H1 (cell line): Measurements from ENCODE around the gene OGFOD1. TPM values are rescaled to one million over a fixed set of nuclear protein-coding genes. Genes with fewer than 3 reads are reported as not detected.

ENCODE experiments used
- BACH1 ChIP-seq: IDR thresholded peaks from 2 replicates; pipeline ENCODE4 v1.6.1; 2012; ENCODE audit warnings: low read length, improper control_type of control experiment
- BCL11A ChIP-seq, 2 experiments: IDR thresholded peaks; one replicate each; pipeline ENCODE4 v1.6.1; 2011; ENCODE audit warnings: low read depth in 2 of 2, low read length in 2 of 2, mild to moderate bottlenecking in 2 of 2
- CHD1 ChIP-seq: IDR thresholded peaks from 2 replicates; pipeline ENCODE4 v1.6.1; 2012; ENCODE audit warnings: low read depth, low read length, improper control_type of control experiment
- CHD2 ChIP-seq: IDR thresholded peaks from 2 replicates; pipeline ENCODE4 v1.6.1; 2012; ENCODE audit warnings: low read length, improper control_type of control experiment
- CREB1 ChIP-seq: IDR thresholded peaks from 2 replicates; pipeline ENCODE4 v1.6.1; 2012; ENCODE audit warnings: inconsistent platforms
- CTBP2 ChIP-seq: IDR thresholded peaks from 2 replicates; pipeline ENCODE4 v1.7.0; 2011; ENCODE audit warnings: borderline replicate concordance, mild to moderate bottlenecking, moderate library complexity, mixed read lengths, low read length; ENCODE audit not compliant: insufficient read depth, insufficient read length
- CTCF ChIP-seq, 3 experiments: IDR thresholded peaks; 1 replicate in 2 of 3; 2 replicates in 1 of 3; pipeline versions ENCODE4 v1.5.1 to v1.6.1; 2011; ENCODE audit warnings: low read length in 3 of 3, mild to moderate bottlenecking in 3 of 3, inconsistent platforms in 2 of 3, low read depth in 1 of 3, moderate library complexity in 1 of 3; ENCODE audit not compliant: insufficient read depth in 1 of 3; ENCODE audit errors: control extremely low read depth in 1 of 3
- E2F6 ChIP-seq: IDR thresholded peaks from 2 replicates; pipeline ENCODE4 v1.6.1; 2012; ENCODE audit warnings: inconsistent platforms
- EP300 ChIP-seq, 2 experiments: IDR thresholded peaks; 1 replicate in 1 of 2; 2 replicates in 1 of 2; pipeline ENCODE4 v1.6.1; 2011 to 2012; ENCODE audit warnings: low read depth in 2 of 2, low read length in 2 of 2, mild to moderate bottlenecking in 2 of 2, borderline replicate concordance in 1 of 2, inconsistent platforms in 1 of 2, moderate library complexity in 1 of 2
- HDAC2 ChIP-seq, 2 experiments: fragments of 300-600 bp in 1 of 2; sonication (generic) in 1 of 2; IDR thresholded peaks; 2 replicates each; pipeline ENCODE4 v1.6.1; 2011 to 2012; ENCODE audit warnings: low read depth in 2 of 2, low read length in 2 of 2, mild to moderate bottlenecking in 2 of 2, moderate library complexity in 2 of 2, borderline replicate concordance in 1 of 2, inconsistent platforms in 1 of 2
- HDAC6 ChIP-seq: IDR thresholded peaks from one replicate; pipeline ENCODE4 v1.7.1; 2012; ENCODE audit warnings: low read depth, mild to moderate bottlenecking, inconsistent platforms, low read length, moderate library complexity
- KDM1A ChIP-seq: fragments of 200-600, 300-600 bp; sonication (generic); IDR thresholded peaks from 2 replicates; pipeline ENCODE4 v1.7.1; 2016; ENCODE audit warnings: mild to moderate bottlenecking, low read length, borderline replicate concordance
- MAFK ChIP-seq: IDR thresholded peaks from 2 replicates; pipeline ENCODE4 v1.6.1; 2012; ENCODE audit warnings: low read depth, mild to moderate bottlenecking, improper control_type of control experiment, low read length
- PHF8 ChIP-seq: fragments of 200-600 bp; sonication (generic); conservative IDR thresholded peaks from 2 replicates; pipeline ENCODE4 v1.7.1; 2012; ENCODE audit warnings: low read depth, mild to moderate bottlenecking, inconsistent platforms, low read length, moderate library complexity
- POLR2A ChIP-seq, 2 experiments: IDR thresholded peaks; 1 replicate in 1 of 2; 2 replicates in 1 of 2; pipeline ENCODE4 v1.6.1; 2011; ENCODE audit warnings: low read depth in 2 of 2, low read length in 2 of 2, mild to moderate bottlenecking in 2 of 2; ENCODE audit errors: control extremely low read depth in 1 of 2
- RBBP5 ChIP-seq: IDR thresholded peaks from 2 replicates; pipeline ENCODE4 v1.7.1; 2012; ENCODE audit warnings: low read depth, mild to moderate bottlenecking, inconsistent platforms, low read length, moderate library complexity, borderline replicate concordance
- RXRA ChIP-seq: IDR thresholded peaks from 2 replicates; pipeline ENCODE4 v1.6.1; 2011; ENCODE audit warnings: low read depth, mild to moderate bottlenecking, low read length, moderate library complexity; ENCODE audit not compliant: insufficient read depth
- SAP30 ChIP-seq: fragments of 300-600 bp; sonication (generic); IDR thresholded peaks from 2 replicates; pipeline ENCODE4 v1.7.1; 2012; ENCODE audit warnings: low read length, moderate library complexity, mild to moderate bottlenecking, inconsistent platforms; ENCODE audit not compliant: insufficient read depth, insufficient replicate concordance
- SIRT6 ChIP-seq: IDR thresholded peaks from one replicate; pipeline ENCODE4 v1.7.1; 2012; ENCODE audit warnings: low read length, inconsistent platforms
- SIX5 ChIP-seq: IDR thresholded peaks from 2 replicates; pipeline ENCODE4 v1.6.1; 2011; ENCODE audit warnings: mild to moderate bottlenecking, low read depth, low read length
- SP4 ChIP-seq: IDR thresholded peaks from 2 replicates; pipeline ENCODE4 v1.6.1; 2012; ENCODE audit warnings: low read length, inconsistent platforms
- SRF ChIP-seq: IDR thresholded peaks from 2 replicates; pipeline ENCODE4 v1.6.1; 2011; ENCODE audit warnings: mild to moderate bottlenecking, low read depth, low read length, moderate library complexity
- SUZ12 ChIP-seq: fragments of 200-600 bp; sonication (generic); IDR thresholded peaks from 2 replicates; pipeline ENCODE4 v1.6.1; 2012; ENCODE audit warnings: mild to moderate bottlenecking, inconsistent platforms, low read length, moderate library complexity, mixed read lengths
- TCF12 ChIP-seq: IDR thresholded peaks from 2 replicates; pipeline ENCODE4 v1.6.1; 2011; ENCODE audit warnings: low read depth, mild to moderate bottlenecking, low read length
- polyA plus RNA-seq, 7 experiments: library from polyadenylated mRNA; depleted of rRNA in 3 of 7; stranded (reverse) in 5 of 7; unstranded in 2 of 7; fragments of >200 nt in 5 of 7; fragments of 200-250 nt in 2 of 7; gene quantifications; 1 replicate in 5 of 7; 2 replicates in 1 of 7; 4 replicates in 1 of 7; pipeline versions ENCODE4 v1.2.1 to v1.2.3, GENCODE V29; 2011 to 2013; ENCODE audit warnings: missing spikeins in 2 of 7, mixed read lengths in 2 of 7
- total RNA-seq: library from RNA; stranded (reverse); fragmentation: NEBNext Ultra II Directional; extraction: Animal tissue kit (Norgen Biotek cat#: 25700); gene quantifications from 2 replicates; pipeline ENCODE4 v1.2.1, GENCODE V29; 2021

The OGFOD1 gene
- total and polyA plus RNA-seq, 2 of the 8 experiments (the other 6 are each of a cell fraction or from before 2014, with no cell fraction given), result 24.6 to 61.4 TPM

- TF ChIP-seq CTCF (IDR thresholded peaks at IDR 0.05; ENCODE audit: control extremely low read depth in 1 of 3, insufficient read depth in 1 of 3, low read depth in 1 of 3, low read length in 3 of 3), result peak; percentile 42 to 75 (median 42)
- TF ChIP-seq CHD1, result no peak
- TF ChIP-seq RBBP5, result no peak
- no peak for TF ChIP-seq PHF8
- no peak for TF ChIP-seq MAFK
- TF ChIP-seq BCL11A (IDR thresholded peaks at IDR 0.05; ENCODE audit: low read depth in 2 of 2, low read length in 2 of 2), result no peak
- no peak for TF ChIP-seq SRF
- 0 out of 4 replicates have a peak, but pooled peaks of 1 of the 2 experiments have one; percentile 25 for TF ChIP-seq HDAC2 (IDR thresholded peaks at IDR 0.05; ENCODE audit: borderline replicate concordance in 1 of 2, low read depth in 2 of 2, low read length in 2 of 2)
- peak; percentile 60 for TF ChIP-seq CTBP2
- TF ChIP-seq POLR2A (IDR thresholded peaks at IDR 0.05; ENCODE audit: control extremely low read depth in 1 of 2, low read depth in 2 of 2, low read length in 2 of 2), result no peak
- TF ChIP-seq EP300 (IDR thresholded peaks at IDR 0.05; ENCODE audit: borderline replicate concordance in 1 of 2, low read depth in 2 of 2, low read length in 2 of 2), result no peak
- TF ChIP-seq SIRT6, result no peak
- TF ChIP-seq SIX5, result no peak
- TF ChIP-seq RXRA, result no peak
- no peak for TF ChIP-seq SP4
- TF ChIP-seq SUZ12, result no peak
- no peak for TF ChIP-seq CHD2
- TF ChIP-seq CREB1, result no peak
- no peak for TF ChIP-seq BACH1
- no peak for TF ChIP-seq KDM1A
- no peak for TF ChIP-seq HDAC6
- no peak for TF ChIP-seq E2F6
- no peak for TF ChIP-seq SAP30
- TF ChIP-seq TCF12, result no peak
Measured at GRCh38 chr16:56425439-56425832, 25.9 kb upstream of the OGFOD1 start, which contains the start of gene AMFR (continued).
